ENCODE data around the gene IP6K1. TPM values are rescaled to one million over a fixed set of nuclear protein-coding genes. Genes with fewer than 3 reads are reported as not detected.
A peak's percentile ranks its signal among the peaks of the same experiment; 100 is the strongest.

IP6K1 gene
- total RNA-seq, 1 donor from 2014 or later, result 46.4 TPM

DNA sequence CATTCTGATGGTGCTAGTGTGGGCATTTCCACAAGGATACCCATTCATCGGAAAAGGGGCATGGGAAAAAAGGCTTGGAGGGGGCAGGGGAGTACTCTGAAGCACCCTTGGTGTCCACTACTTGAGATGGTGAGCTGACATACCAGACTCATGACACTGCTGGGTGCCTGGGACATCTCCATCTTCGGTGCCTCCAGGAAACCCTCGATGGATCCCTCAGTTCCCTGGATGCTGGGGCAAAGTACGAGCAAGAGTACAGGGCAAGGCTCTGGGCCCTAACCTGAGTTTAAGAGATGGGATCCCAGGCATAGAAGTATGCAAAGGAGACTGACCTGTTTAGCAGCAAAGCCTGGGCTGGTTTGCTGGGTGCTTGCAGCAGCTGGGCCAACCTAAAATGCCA lies 5.2 kb upstream of the IP6K1 start:
- Mint-ChIP-seq H3K27me3 (ENCODE audit: low read depth) (no peaks in the 10 kb centered on the region), H3K36me3 (no peaks in the 10 kb centered on the region), H3K27ac (no peak overlapping the region), H3K9me3 (no peaks in the 10 kb centered on the region), H3K4me1 (peaks cover 14% of the 10 kb centered on the region), H3K4me3 (no peak overlapping the region)
- TF ChIP-seq, protein P1, sequence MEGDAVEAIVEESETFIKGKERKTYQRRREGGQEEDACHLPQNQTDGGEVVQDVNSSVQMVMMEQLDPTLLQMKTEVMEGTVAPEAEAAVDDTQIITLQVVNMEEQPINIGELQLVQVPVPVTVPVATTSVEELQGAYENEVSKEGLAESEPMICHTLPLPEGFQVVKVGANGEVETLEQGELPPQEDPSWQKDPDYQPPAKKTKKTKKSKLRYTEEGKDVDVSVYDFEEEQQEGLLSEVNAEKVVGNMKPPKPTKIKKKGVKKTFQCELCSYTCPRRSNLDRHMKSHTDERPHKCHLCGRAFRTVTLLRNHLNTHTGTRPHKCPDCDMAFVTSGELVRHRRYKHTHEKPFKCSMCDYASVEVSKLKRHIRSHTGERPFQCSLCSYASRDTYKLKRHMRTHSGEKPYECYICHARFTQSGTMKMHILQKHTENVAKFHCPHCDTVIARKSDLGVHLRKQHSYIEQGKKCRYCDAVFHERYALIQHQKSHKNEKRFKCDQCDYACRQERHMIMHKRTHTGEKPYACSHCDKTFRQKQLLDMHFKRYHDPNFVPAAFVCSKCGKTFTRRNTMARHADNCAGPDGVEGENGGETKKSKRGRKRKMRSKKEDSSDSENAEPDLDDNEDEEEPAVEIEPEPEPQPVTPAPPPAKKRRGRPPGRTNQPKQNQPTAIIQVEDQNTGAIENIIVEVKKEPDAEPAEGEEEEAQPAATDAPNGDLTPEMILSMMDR (IDR thresholded peaks at IDR 0.05; ENCODE audit: unreplicated experiment), result no peak
- no peak for DNase-seq (ENCODE audit: low spot score in 2 of 2, unreplicated experiment in 2 of 2)

DNA sequence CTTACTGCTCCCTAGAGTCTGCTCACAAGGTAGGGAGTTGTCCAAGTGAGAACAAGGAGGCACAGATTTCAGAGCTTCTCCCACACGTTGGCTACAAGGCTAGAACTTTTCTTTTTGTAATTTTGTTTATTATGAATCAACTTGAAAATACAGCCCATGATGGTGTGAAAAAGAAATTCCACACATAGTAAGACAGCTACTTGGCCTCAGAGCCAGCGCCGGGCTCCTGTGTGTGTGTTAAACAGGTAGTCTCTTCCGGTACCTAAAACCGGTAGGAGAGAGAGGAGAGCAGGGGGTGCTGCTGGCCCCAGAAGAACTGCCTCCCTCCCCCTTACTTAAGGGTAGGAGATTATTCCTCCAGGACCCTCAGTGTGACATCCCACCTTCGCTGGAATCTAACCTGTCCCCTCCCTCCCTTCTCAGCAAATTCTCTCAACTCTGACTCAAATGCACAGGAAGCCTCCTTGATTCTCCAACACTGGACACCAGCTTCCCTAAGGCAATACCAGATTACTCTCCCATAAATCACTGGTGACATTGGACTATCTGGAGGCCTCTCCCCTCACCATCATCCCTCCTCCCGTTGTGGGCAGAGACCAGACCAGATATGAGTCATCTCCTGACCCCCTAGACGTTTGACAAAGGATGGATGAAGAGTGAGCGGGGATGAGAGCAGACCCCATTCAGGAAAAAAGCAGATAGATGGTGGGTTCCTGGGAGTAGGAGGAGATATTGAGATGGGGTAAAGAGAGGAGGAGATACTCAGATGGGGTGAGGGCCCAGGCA lies 4.5 kb upstream of the IP6K1 start:
- TF ChIP-seq, protein P1 (IDR thresholded peaks at IDR 0.05; ENCODE audit: unreplicated experiment), result no peak
- H3K9me3 Mint-ChIP-seq, result no peaks in the 10 kb centered on the region
- peaks cover 16% of the 10 kb centered on the region for H3K4me1 Mint-ChIP-seq
- H3K27me3 Mint-ChIP-seq (ENCODE audit: low read depth), result no peaks in the 10 kb centered on the region
- H3K36me3 Mint-ChIP-seq, result no peaks in the 10 kb centered on the region
- peak overlapping the region; percentile 1 for H3K27ac Mint-ChIP-seq
- H3K4me3 Mint-ChIP-seq, result no peak overlapping the region
- no peak for DNase-seq (ENCODE audit: low spot score in 2 of 2, unreplicated experiment in 2 of 2)

DNA sequence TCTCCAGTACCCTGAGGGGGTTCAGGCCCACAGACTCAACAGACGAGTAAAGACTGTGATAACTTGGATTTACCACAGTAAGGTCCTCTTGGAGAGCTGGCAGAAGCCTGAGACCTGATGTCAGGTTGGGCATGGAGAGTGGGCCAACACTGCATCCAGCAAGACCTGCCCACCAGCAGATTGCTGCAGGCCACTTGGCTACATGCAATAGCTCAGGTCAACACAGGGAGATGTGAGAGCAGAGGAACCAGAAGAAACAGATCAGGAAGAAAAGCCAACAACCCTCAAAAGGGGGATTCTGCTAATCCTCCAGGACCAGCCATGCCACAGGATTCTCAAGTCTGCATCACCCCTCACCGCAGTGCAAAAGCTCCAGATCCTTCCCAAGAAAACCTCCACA lies 1.7 kb upstream of the IP6K1 start:
- Mint-ChIP-seq H3K9me3 (no peaks in the 10 kb centered on the region), H3K27ac (no peak overlapping the region), H3K36me3 (peaks cover 4% of the 10 kb centered on the region), H3K4me1 (peaks cover 28% of the 10 kb centered on the region), H3K4me3 (no peak overlapping the region), H3K27me3 (ENCODE audit: low read depth) (no peaks in the 10 kb centered on the region)
- DNase-seq (ENCODE audit: low spot score in 2 of 2, unreplicated experiment in 2 of 2), result no peak
- TF ChIP-seq, protein P1 (IDR thresholded peaks at IDR 0.05; ENCODE audit: unreplicated experiment), result no peak

DNA sequence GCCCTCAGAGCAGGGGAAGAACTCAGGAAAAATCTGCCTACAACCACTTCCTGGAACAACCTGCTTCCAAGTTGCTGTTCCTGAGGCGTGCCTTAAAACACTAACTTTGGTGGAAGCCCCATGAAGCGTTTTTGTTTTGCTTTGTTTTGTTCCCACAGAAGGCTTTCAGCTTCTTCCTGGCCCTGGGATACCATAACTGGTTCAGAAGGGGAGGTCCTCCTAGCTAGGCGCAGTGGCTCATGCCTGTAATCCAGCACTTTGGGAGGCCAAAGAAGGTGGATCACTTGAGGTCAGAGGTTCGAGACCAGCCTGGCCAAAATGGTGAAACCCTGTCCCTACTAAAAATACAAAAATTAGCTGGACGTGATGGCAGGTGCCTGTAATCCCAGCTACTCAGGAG lies 1.2 kb upstream of the IP6K1 start:
- Mint-ChIP-seq H3K9me3 (no peaks in the 10 kb centered on the region), H3K27me3 (ENCODE audit: low read depth) (no peaks in the 10 kb centered on the region), H3K36me3 (peaks cover 4% of the 10 kb centered on the region), H3K27ac (no peak overlapping the region), H3K4me3 (no peak overlapping the region), H3K4me1 (peaks cover 28% of the 10 kb centered on the region)
- TF ChIP-seq, protein P1 (IDR thresholded peaks at IDR 0.05; ENCODE audit: unreplicated experiment), result no peak
- no peak for DNase-seq (ENCODE audit: low spot score in 2 of 2, unreplicated experiment in 2 of 2)

DNA sequence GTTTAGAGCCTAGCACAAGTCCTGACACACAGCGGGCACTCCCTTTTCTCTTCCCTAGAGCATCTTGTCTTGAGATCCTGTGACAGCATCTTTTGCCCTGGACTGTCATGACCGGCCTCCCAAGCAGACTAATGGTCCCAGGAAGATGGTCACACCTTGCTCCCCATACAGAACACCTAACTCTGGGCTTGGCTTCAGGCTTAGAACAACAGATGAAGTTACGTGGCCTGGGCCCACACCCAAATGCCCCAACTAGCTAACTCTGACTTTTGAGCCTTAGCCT lies 781 bp upstream of the IP6K1 start:
- no peak for DNase-seq (ENCODE audit: low spot score in 2 of 2, unreplicated experiment in 2 of 2)
- TF ChIP-seq, protein P1 (IDR thresholded peaks at IDR 0.05; ENCODE audit: unreplicated experiment), result no peak
- no peaks in the 10 kb centered on the region for H3K9me3 Mint-ChIP-seq
- peak overlapping the region; percentile 97 for H3K27ac Mint-ChIP-seq
- H3K36me3 Mint-ChIP-seq, result peaks cover 4% of the 10 kb centered on the region
- no peaks in the 10 kb centered on the region for H3K27me3 Mint-ChIP-seq (ENCODE audit: low read depth)
- peaks cover 28% of the 10 kb centered on the region for H3K4me1 Mint-ChIP-seq
- H3K4me3 Mint-ChIP-seq, result peak overlapping the region; percentile 84

Data from mesothelial cell of epicardium (in vitro differentiated cells).